HepG2 (cell line): ENCODE results near the gene BCL2L13. TPM values are rescaled to one million over a fixed set of nuclear protein-coding genes. Genes with fewer than 3 reads are reported as not detected.
A peak's percentile ranks its signal among the peaks of the same experiment; 100 is the strongest.

ENCODE experiments used
- ATAC-seq: fragments of 200-7000 bp; cut with Tn5 transposase; 3 replicates; pipeline ENCODE4 v1.9.1; 2020; ENCODE audit warnings: mild to moderate bottlenecking, moderate library complexity
- BruUV-seq: library from RNA; stranded (reverse); fragments of 400-500 nt; replicated peaks from 2 replicates; lab custom pipeline; 2021; lab: Mats Ljungman, UMichigan
- CTCF ChIA-PET: fragments of 300-600 bp; formaldehyde crosslinking; extraction: SDS; loops from one replicate; lab custom pipeline; 2021; ENCODE audit warnings: low total read pairs, inconsistent platforms, low intra/inter-chr PET ratio; lab: Yijun Ruan, JAX
- POLR2A ChIA-PET: fragments of 350-600 bp; sonication (Branson Sonifier 250); formaldehyde crosslinking; loops from one replicate; lab custom pipeline; 2020; ENCODE audit warnings: antibody characterized with exemption, inconsistent platforms; lab: Yijun Ruan, JAX
- DNase-seq: peaks from one replicate; pipeline ENCODE4 v3.0.0-alpha.2; 2015; ENCODE audit warnings: low spot score
- FAIRE-seq: peaks from 3 replicates; lab custom pipeline; 2011; peaks lifted over from hg19 to GRCh38; lab: Jason Lieb, UNC
- H2AFZ ChIP-seq: one replicate; pipeline ENCODE4 v1.6.1; 2011; ENCODE audit warnings: low read length, inconsistent platforms
- H3K27ac ChIP-seq: fragments of 300-600 bp; 3 replicates; pipeline ENCODE4 v1.8.0; 2011; ENCODE audit warnings: mixed run types, mild to moderate bottlenecking, mixed read lengths, low read length, inconsistent platforms; ENCODE audit not compliant: insufficient read depth; ENCODE audit errors: extremely low read length
- H3K27me3 ChIP-seq, 2 experiments: fragments of 200-600 bp in 1 of 2; 2 replicates in 1 of 2; 3 replicates in 1 of 2; pipeline versions ENCODE4 v1.6.0 to v1.8.0; 2011; ENCODE audit warnings: low read length in 2 of 2, mild to moderate bottlenecking in 2 of 2, moderate library complexity in 2 of 2, inconsistent platforms in 1 of 2; ENCODE audit not compliant: insufficient read depth in 2 of 2, control insufficient read depth in 1 of 2
- H3K36me3 ChIP-seq, 2 experiments: fragments of 200-600 bp in 1 of 2; replicated peaks in 1 of 2; 2 replicates in 1 of 2; 3 replicates in 1 of 2; pipeline versions ENCODE4 v1.5.1 to v1.8.0; 2011; ENCODE audit warnings: low read length in 2 of 2, inconsistent platforms in 1 of 2; ENCODE audit not compliant: insufficient read depth in 2 of 2, control insufficient read depth in 1 of 2
- H3K4me1 ChIP-seq: 2 replicates; pipeline ENCODE4 v1.5.1; 2012; ENCODE audit warnings: low read length, inconsistent platforms; ENCODE audit not compliant: insufficient read depth
- H3K4me2 ChIP-seq: 2 replicates; pipeline ENCODE4 v1.6.0; 2011; ENCODE audit warnings: low read depth, low read length, inconsistent platforms
- H3K4me3 ChIP-seq, 3 experiments: fragments of 200-600 bp in 1 of 3; sonication (generic), shearing (Covaris generic) in 1 of 3; replicated peaks in 1 of 3; 2 replicates each; pipeline ENCODE4 v1.5.1; 2011 to 2016; ENCODE audit warnings: low read length in 3 of 3, inconsistent platforms in 2 of 3, low read depth in 2 of 3, mild to moderate bottlenecking in 2 of 3, control low read depth in 1 of 3, mixed read lengths in 1 of 3; ENCODE audit not compliant: insufficient read depth in 1 of 3
- H3K79me2 ChIP-seq: one replicate; pipeline ENCODE4 v1.6.1; 2011; ENCODE audit warnings: low read length, inconsistent platforms; ENCODE audit not compliant: insufficient read depth
- H3K9ac ChIP-seq: 2 replicates; pipeline ENCODE4 v1.6.0; 2011; ENCODE audit warnings: mild to moderate bottlenecking, low read depth, low read length, inconsistent platforms; ENCODE audit not compliant: insufficient read depth
- H3K9me3 ChIP-seq: 2 replicates; pipeline ENCODE4 v1.5.1; 2012; ENCODE audit warnings: mild to moderate bottlenecking, low read length
- H4K20me1 ChIP-seq: 2 replicates; pipeline ENCODE4 v1.6.0; 2011; ENCODE audit warnings: inconsistent platforms, mild to moderate bottlenecking, low read length, moderate library complexity; ENCODE audit not compliant: insufficient read depth
- ARID3A ChIP-seq: IDR thresholded peaks from 2 replicates; pipeline ENCODE4 v1.6.1; 2012; ENCODE audit warnings: low read depth, low read length, improper control_type of control experiment
- ATF7 ChIP-seq, 2 experiments: fragments of 450-650 bp in 1 of 2; sonication (generic) in 1 of 2; formaldehyde crosslinking in 1 of 2; IDR thresholded peaks; 2 replicates each; pipeline versions ENCODE4 v1.4.0 to v1.6.1; 2016 to 2020; ENCODE audit warnings: antibody characterized with exemption in 1 of 2, mild to moderate bottlenecking in 1 of 2, missing genetic modification reagents in 1 of 2
- ELF1 ChIP-seq: sonication (generic); formaldehyde crosslinking; IDR thresholded peaks from 2 replicates; pipeline ENCODE4 v1.4.0; 2020; ENCODE audit warnings: missing genetic modification reagents
- FOXM1 ChIP-seq: sonication (generic); formaldehyde crosslinking; IDR thresholded peaks from 2 replicates; pipeline ENCODE4 v1.5.0; 2020; ENCODE audit warnings: missing genetic modification reagents
- HOXA3 ChIP-seq: sonication (generic); formaldehyde crosslinking; IDR thresholded peaks from 2 replicates; pipeline ENCODE4 v1.5.0; 2020; ENCODE audit warnings: missing genetic modification reagents
- NFKBIZ ChIP-seq: IDR thresholded peaks from 2 replicates; pipeline ENCODE4 v1.6.1; 2018; ENCODE audit warnings: missing genetic modification reagents, missing compliant biosample characterization
- SNRNP70 ChIP-seq: fragments of 200-400 bp; formaldehyde crosslinking; IDR thresholded peaks from 2 replicates; pipeline ENCODE4 v1.6.1; 2017; ENCODE audit warnings: mild to moderate bottlenecking, low read depth, low read length, moderate library complexity
- TEAD2 ChIP-seq: sonication (generic); formaldehyde crosslinking; IDR thresholded peaks from 2 replicates; pipeline ENCODE4 v1.9.0; 2021; ENCODE audit warnings: missing genetic modification reagents
- THAP9 ChIP-seq: sonication (generic); formaldehyde crosslinking; IDR thresholded peaks from 2 replicates; pipeline ENCODE4; 2020; ENCODE audit warnings: missing genetic modification reagents, mild to moderate bottlenecking, borderline replicate concordance
- ZBTB38 ChIP-seq: sonication (generic); formaldehyde crosslinking; IDR thresholded peaks from 2 replicates; pipeline ENCODE4 v1.5.1; 2020; ENCODE audit warnings: mild to moderate bottlenecking, missing genetic modification reagents
- ZKSCAN1 ChIP-seq: fragments of 150-350 bp; IDR thresholded peaks from 2 replicates; pipeline ENCODE4 v1.6.1; 2014; ENCODE audit warnings: low read length
- ZNF18 ChIP-seq: sonication (generic); formaldehyde crosslinking; IDR thresholded peaks from 2 replicates; pipeline ENCODE4 v1.8.0; 2022; ENCODE audit warnings: mild to moderate bottlenecking, missing genetic modification reagents; ENCODE audit not compliant: insufficient replicate concordance
- ZNF280B ChIP-seq: sonication (generic); formaldehyde crosslinking; IDR thresholded peaks from 2 replicates; pipeline ENCODE4 v1.5.0; 2020; ENCODE audit warnings: missing genetic modification reagents, mild to moderate bottlenecking, borderline replicate concordance
- ZNF383 ChIP-seq: sonication (generic); formaldehyde crosslinking; IDR thresholded peaks from 2 replicates; pipeline ENCODE4 v1.4.0; 2020; ENCODE audit warnings: missing genetic modification reagents, mild to moderate bottlenecking, borderline replicate concordance
- ZNF446 ChIP-seq: sonication (generic); formaldehyde crosslinking; IDR thresholded peaks from 2 replicates; pipeline ENCODE4 v1.5.0; 2020; ENCODE audit warnings: mild to moderate bottlenecking, missing genetic modification reagents
- ZNF550 ChIP-seq: sonication (generic); formaldehyde crosslinking; IDR thresholded peaks from 2 replicates; pipeline ENCODE4 v1.4.0; 2020; ENCODE audit warnings: mild to moderate bottlenecking, missing genetic modification reagents, borderline replicate concordance
- ZNF761 ChIP-seq: sonication (generic); formaldehyde crosslinking; conservative IDR thresholded peaks from 2 replicates; pipeline ENCODE4 v1.4.0; 2020; ENCODE audit warnings: mild to moderate bottlenecking, missing genetic modification reagents
- WGBS: methylation state at CpG from one replicate; pipeline ENCODE4 v1.1.6; 2017; ENCODE audit warnings: low lambda C conversion rate; 5-methylcytosine and 5-hydroxymethylcytosine counted together
- in situ Hi-C: cut with HindIII; loops from 2 replicates; pipeline ENCODE4 v1.10.0; 2017; ENCODE audit warnings: low pct_unique_long_range_greater_than_20kb; ENCODE audit not compliant: extremely low pct_ligation_motif_present
- intact Hi-C: fragments of 100-400 bp; cut with micrococcal nuclease; formaldehyde crosslinking; loops from one replicate; pipeline ENCODE4 v1.10.0; 2022; ENCODE audit not compliant: unreplicated experiment
- polyA plus RNA-seq, 8 experiments: library from polyadenylated mRNA; depleted of rRNA in 3 of 8; stranded (reverse) in 7 of 8; unstranded in 1 of 8; fragments of >200 nt; fragmentation: Illumina TruSeq in 4 of 8; extraction: Trizol in 4 of 8; gene quantifications; 2 replicates each; pipeline versions ENCODE4 v1.2.1 to v1.2.3, GENCODE V29; 2011 to 2016; ENCODE audit warnings: low read depth in 4 of 8, missing spikeins in 1 of 8, mixed read lengths in 1 of 8; ENCODE audit not compliant: insufficient read depth in 1 of 8
- total RNA-seq, 5 experiments: library from RNA; depleted of rRNA; stranded (reverse); fragments of >200 nt; fragmentation: Illumina TruSeq; extraction: Trizol; gene quantifications; 2 replicates each; pipeline ENCODE4 v1.2.3, GENCODE V29; 2016; ENCODE audit warnings: low read depth in 1 of 5

The BCL2L13 gene
- total and polyA plus RNA-seq, 2 of the 13 experiments (the other 11 are each of a cell fraction or from before 2014, with no cell fraction given), result 13.5 to 14.6 TPM

GRCh38 chr22:17778412-17778976 is 139.9 kb downstream of the BCL2L13 start:
- in situ Hi-C loops, result no loop called here
- no TSS peak for BruUV-seq
- POLR2A ChIA-PET, result interaction anchor here (0.6 to 3.4 kb wide), 4 partner anchors 8 to 27 kb away, joined by 3 to 24 read pairs (median 3); no protein-coding TSS in a partner anchor
- TF ChIP-seq ZNF280B (CRISPR knock-in tag), result no peak
- TF ChIP-seq ZBTB38 (CRISPR knock-in tag), result peak; percentile 85
- no peak for TF ChIP-seq SNRNP70
- TF ChIP-seq ZNF18 (CRISPR knock-in tag), result no peak
- no peak for TF ChIP-seq FOXM1 (CRISPR knock-in tag)
- TF ChIP-seq ARID3A, result no peak
- TF ChIP-seq THAP9 (CRISPR knock-in tag), result no peak
- TF ChIP-seq ZNF446 (CRISPR knock-in tag), result no peak
- TF ChIP-seq ZKSCAN1, result no peak
- TF ChIP-seq ZNF550 (CRISPR knock-in tag), result no peak
- TF ChIP-seq TEAD2 (CRISPR knock-in tag), result no peak
- TF ChIP-seq ZNF761, result no peak
- no peak for TF ChIP-seq NFKBIZ (CRISPR knock-in tag)
- no peak for TF ChIP-seq ATF7 (IDR thresholded peaks at IDR 0.05)
- no peak for TF ChIP-seq ATF7 (CRISPR knock-in tag; IDR thresholded peaks at IDR 0.05)
- no peak for TF ChIP-seq ZNF383
- no peak for TF ChIP-seq ELF1
- TF ChIP-seq HOXA3 (CRISPR knock-in tag), result 0 out of 2 replicates have a peak, but pooled peaks have one; percentile 15

More at GRCh38 chr22:17778412-17778976, 139.9 kb downstream of the BCL2L13 start:
- H3K4me1 ChIP-seq, result peaks cover 80% of the 10 kb centered on the region
- H3K4me3 ChIP-seq, result peak overlapping the region in 2 of 3 experiments; percentile 64 to 81; a peak in 2 of 6 replicates
- H3K4me2 ChIP-seq, result peak overlapping the region; percentile 67
- CTCF ChIA-PET, result no interaction called here
- no peaks in the 10 kb centered on the region for H4K20me1 ChIP-seq
- H3K9me3 ChIP-seq, result no peaks in the 10 kb centered on the region
- 98% methylated on average over 4 of the region's 23 CpGs for WGBS
- DNase-seq (no peak), FAIRE-seq (no peak), ATAC-seq (no peak)
- intact Hi-C loops, result no loop called here
- H3K27me3 ChIP-seq, result no peaks in the 10 kb centered on the region; a peak in 1 of 5 replicates
- H3K36me3 ChIP-seq, result no peaks in the 10 kb centered on the region
- peak overlapping the region; percentile 78; the same call in 1 of the 2 replicates for H3K9ac ChIP-seq
- H2AFZ ChIP-seq, result no peak overlapping the region
- H3K79me2 ChIP-seq, result peaks cover 8% of the 10 kb centered on the region
- H3K27ac ChIP-seq, result peak overlapping the region; percentile 80
